MM.1S (cell line): ENCODE results near the gene SNX8.

Source experiments
- DNase-seq: peaks from one replicate; pipeline ENCODE4 v3.0.0-alpha.2; 2015
- H2AFZ ChIP-seq: fragments of 300-600 bp; sonication (generic); 2 replicates; pipeline ENCODE4 v1.6.0; 2016; ENCODE audit warnings: antibody characterized with exemption, low read length
- H3F3A ChIP-seq: fragments of 300-600 bp; sonication (generic); 2 replicates; pipeline ENCODE4 v1.6.1; 2016; ENCODE audit warnings: mild to moderate bottlenecking, antibody characterized with exemption, low read length, moderate library complexity, mixed read lengths; ENCODE audit not compliant: insufficient read depth
- H3K27ac ChIP-seq: fragments of 300-600 bp; sonication (generic); 2 replicates; pipeline ENCODE4 v1.5.1; 2016; ENCODE audit warnings: mild to moderate bottlenecking, low read length
- H3K27me3 ChIP-seq: fragments of 300-600 bp; sonication (generic); replicated peaks from 2 replicates; pipeline ENCODE4 v1.6.0; 2016; ENCODE audit warnings: low read length; ENCODE audit not compliant: insufficient read depth
- H3K36me3 ChIP-seq: fragments of 300-600 bp; sonication (generic); replicated peaks from 2 replicates; pipeline ENCODE4 v1.6.1; 2016; ENCODE audit warnings: mild to moderate bottlenecking, low read length, mixed read lengths; ENCODE audit not compliant: insufficient read depth
- H3K4me1 ChIP-seq: fragments of 300-600 bp; sonication (generic); 2 replicates; pipeline ENCODE4 v1.6.1; 2016; ENCODE audit warnings: low read length, mixed read lengths
- H3K4me2 ChIP-seq: fragments of 300-600 bp; sonication (generic); 2 replicates; pipeline ENCODE4 v1.6.0; 2016; ENCODE audit warnings: low read depth, low read length
- H3K4me3 ChIP-seq: fragments of 300-600 bp; sonication (generic); 2 replicates; pipeline ENCODE4 v1.5.1; 2016; ENCODE audit warnings: low read length, mixed read lengths
- H3K79me2 ChIP-seq: fragments of 300-600 bp; sonication (generic); 2 replicates; pipeline ENCODE4 v1.6.1; 2016; ENCODE audit warnings: mixed run types, low read length, mixed read lengths
- H3K9ac ChIP-seq: fragments of 300-600 bp; sonication (generic); 2 replicates; pipeline ENCODE4 v1.6.1; 2016; ENCODE audit warnings: low read length, mixed read lengths
- H3K9me2 ChIP-seq: fragments of 300-600 bp; sonication (generic); replicated peaks from 2 replicates; pipeline ENCODE4 v1.6.1; 2016; ENCODE audit warnings: mild to moderate bottlenecking, low read length, mixed read lengths; ENCODE audit not compliant: insufficient read depth
- H3K9me3 ChIP-seq: fragments of 300-600 bp; sonication (generic); replicated peaks from 2 replicates; pipeline ENCODE4 v1.6.1; 2016; ENCODE audit warnings: mild to moderate bottlenecking, low read length, mixed read lengths; ENCODE audit not compliant: insufficient read depth
- H4K20me1 ChIP-seq: fragments of 300-600 bp; sonication (generic); 2 replicates; pipeline ENCODE4 v1.6.1; 2016; ENCODE audit warnings: mild to moderate bottlenecking, low read length, moderate library complexity, mixed read lengths; ENCODE audit not compliant: insufficient read depth
- EZH2 ChIP-seq: fragments of 300-600 bp; sonication (generic); optimal IDR thresholded peaks from 2 replicates; pipeline ENCODE3; 2017; ENCODE audit warnings: low read depth, mild to moderate bottlenecking, antibody characterized with exemption, low read length, mixed read lengths
- EZH2phosphoT487 ChIP-seq: fragments of 300-600 bp; sonication (generic); IDR thresholded peaks from 2 replicates; pipeline ENCODE4 v1.6.1; 2018; ENCODE audit warnings: antibody characterized with exemption, low read length
- TF ChIP-seq, protein P1 (sequence below): fragments of 300-600 bp; sonication (generic); IDR thresholded peaks from 2 replicates; pipeline ENCODE4 v1.5.1; 2016; ENCODE audit warnings: antibody characterized with exemption, low read length, mixed read lengths

SNX8 gene

DNA sequence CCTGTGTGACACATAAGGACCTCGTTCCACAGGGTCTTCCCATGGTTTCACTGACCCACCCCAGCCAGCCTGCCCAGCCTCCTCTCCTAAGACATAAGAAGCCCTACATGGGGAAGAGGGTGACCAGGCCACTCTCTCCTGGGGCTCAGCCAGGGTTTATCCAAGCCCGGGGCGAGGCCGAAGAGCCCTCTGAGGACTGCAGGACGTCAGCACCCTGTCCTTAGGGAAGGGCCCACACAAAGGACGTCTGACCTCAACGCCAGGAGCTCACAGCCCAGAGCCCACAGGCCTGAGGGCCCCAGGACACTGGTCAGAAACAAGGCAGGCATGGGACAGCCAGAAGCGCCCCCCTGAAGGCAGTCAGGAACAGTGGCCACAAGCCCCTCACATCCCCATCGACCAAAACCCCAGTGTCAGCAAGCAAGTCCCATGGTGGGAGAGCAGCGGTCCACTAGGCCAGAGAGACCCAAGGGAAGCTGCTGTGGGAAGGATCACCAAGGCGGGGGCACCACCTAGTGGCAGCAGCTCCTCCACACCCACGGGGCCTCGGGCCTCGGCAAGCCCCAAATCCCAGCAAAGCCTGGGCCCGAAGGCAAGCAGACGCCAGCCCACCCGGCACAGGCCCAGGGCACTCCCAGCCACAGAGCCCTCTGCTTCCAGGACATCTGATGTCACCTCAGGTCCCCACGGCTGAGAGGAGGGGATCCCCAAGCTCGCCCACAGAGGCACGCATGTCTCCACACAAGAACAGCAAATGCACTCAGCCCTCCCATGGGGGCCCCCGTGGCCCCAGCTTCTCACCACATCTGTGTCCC is 104.9 kb downstream of the SNX8 start:
- Histone ChIP-seq H3K4me1 (no peaks in the 10 kb centered on the region), H3K9me2 (no peaks in the 10 kb centered on the region), H3F3A (no peaks in the 10 kb centered on the region), H2AFZ (no peak overlapping the region), H3K79me2 (no peaks in the 10 kb centered on the region), H3K36me3 (no peaks in the 10 kb centered on the region), H3K27me3 (no peaks in the 10 kb centered on the region), H3K4me3 (no peak overlapping the region), H3K9ac (no peak overlapping the region), H3K27ac (no peak overlapping the region), H4K20me1 (no peaks in the 10 kb centered on the region), H3K9me3 (no peaks in the 10 kb centered on the region), H3K4me2 (no peak overlapping the region)
- DNase-seq = no peak
- no peak for TF ChIP-seq EZH2phosphoT487
- TF ChIP-seq, protein P1, sequence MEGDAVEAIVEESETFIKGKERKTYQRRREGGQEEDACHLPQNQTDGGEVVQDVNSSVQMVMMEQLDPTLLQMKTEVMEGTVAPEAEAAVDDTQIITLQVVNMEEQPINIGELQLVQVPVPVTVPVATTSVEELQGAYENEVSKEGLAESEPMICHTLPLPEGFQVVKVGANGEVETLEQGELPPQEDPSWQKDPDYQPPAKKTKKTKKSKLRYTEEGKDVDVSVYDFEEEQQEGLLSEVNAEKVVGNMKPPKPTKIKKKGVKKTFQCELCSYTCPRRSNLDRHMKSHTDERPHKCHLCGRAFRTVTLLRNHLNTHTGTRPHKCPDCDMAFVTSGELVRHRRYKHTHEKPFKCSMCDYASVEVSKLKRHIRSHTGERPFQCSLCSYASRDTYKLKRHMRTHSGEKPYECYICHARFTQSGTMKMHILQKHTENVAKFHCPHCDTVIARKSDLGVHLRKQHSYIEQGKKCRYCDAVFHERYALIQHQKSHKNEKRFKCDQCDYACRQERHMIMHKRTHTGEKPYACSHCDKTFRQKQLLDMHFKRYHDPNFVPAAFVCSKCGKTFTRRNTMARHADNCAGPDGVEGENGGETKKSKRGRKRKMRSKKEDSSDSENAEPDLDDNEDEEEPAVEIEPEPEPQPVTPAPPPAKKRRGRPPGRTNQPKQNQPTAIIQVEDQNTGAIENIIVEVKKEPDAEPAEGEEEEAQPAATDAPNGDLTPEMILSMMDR = peak; percentile 26; the same call in 1 of the 2 replicates

DNA sequence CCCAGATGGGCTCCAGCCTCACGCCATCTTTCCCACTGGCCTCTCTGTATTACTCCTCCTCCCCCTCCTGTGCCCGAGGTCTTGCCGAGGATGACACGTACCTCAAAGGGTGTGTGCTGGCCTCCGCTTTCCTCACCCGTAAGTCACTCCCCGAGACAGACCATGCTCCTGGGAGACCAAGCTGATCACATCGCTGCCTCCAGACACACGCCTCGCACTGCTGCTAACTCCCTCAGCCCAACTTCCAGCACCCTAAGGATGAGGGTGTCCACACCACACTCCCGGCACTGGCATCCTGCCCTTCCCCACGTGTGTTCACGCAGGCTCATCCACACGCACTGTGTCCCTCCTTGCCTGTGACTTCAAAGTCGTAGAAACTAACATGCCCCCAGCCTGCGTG is 105.5 kb downstream of the SNX8 start:
- no peaks in the 10 kb centered on the region for H3K36me3 ChIP-seq
- H3K9ac ChIP-seq = no peak overlapping the region
- H2AFZ ChIP-seq = no peak overlapping the region
- H3K4me1 ChIP-seq = no peaks in the 10 kb centered on the region
- TF ChIP-seq, protein P1 = no peak
- TF ChIP-seq EZH2phosphoT487 (no peak), EZH2 (no peak)
- H3K27me3 ChIP-seq = no peaks in the 10 kb centered on the region
- H3K27ac ChIP-seq = no peak overlapping the region
- H3K4me3 ChIP-seq = no peak overlapping the region
- DNase-seq = no peak
- no peaks in the 10 kb centered on the region for H3K79me2 ChIP-seq
- H4K20me1 ChIP-seq = no peaks in the 10 kb centered on the region
- H3F3A ChIP-seq = no peaks in the 10 kb centered on the region
- H3K9me2 ChIP-seq = no peaks in the 10 kb centered on the region
- no peaks in the 10 kb centered on the region for H3K9me3 ChIP-seq
- H3K4me2 ChIP-seq = no peak overlapping the region

DNA sequence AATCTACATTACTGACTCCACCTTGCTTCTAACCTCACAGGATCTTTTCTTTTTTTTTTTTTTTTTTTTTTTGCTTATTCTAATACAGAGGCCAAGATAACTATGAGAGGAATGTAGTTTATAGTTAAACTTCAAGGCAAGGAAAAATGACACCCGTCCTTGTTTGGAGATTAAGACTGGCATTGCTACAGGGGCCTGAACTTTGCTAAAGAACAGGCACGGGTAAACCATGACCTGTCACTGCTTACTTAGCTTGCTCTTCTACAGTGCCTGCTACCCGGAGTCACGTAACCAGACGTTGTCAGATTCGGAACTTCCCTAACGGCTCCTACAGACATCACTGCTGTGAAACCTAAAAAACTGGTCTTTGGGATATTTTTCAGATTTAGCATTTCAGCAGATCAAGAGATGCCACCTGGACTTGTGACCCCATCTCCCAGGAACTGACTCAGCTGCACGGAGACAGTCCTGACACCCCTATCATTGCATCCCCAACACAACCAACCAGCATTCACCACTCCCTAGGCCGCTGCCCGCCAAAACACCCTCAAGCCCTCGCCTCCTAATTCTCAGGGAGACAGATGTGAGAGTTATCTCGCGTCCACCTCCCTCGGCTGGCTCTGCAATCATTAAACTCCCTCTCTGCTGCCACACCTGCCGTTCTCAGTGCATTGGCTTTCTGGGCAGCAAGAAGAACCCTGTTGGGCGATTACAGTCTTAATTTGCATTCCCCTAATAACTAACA is 109.0 kb downstream of the SNX8 start:
- Histone ChIP-seq H3K9me3 (no peaks in the 10 kb centered on the region), H3K27me3 (no peaks in the 10 kb centered on the region), H4K20me1 (no peaks in the 10 kb centered on the region), H3F3A (no peaks in the 10 kb centered on the region), H3K9me2 (no peaks in the 10 kb centered on the region), H3K27ac (no peak overlapping the region), H3K79me2 (no peaks in the 10 kb centered on the region), H3K9ac (no peak overlapping the region), H3K36me3 (no peaks in the 10 kb centered on the region), H3K4me3 (no peak overlapping the region), H2AFZ (no peak overlapping the region), H3K4me2 (no peak overlapping the region), H3K4me1 (no peaks in the 10 kb centered on the region)
- TF ChIP-seq EZH2 (no peak), EZH2phosphoT487 (no peak)
- TF ChIP-seq, protein P1 = no peak
- no peak for DNase-seq
